Activated B cell treated with CpG ODN at 0.5 μM for 24 hours (primary cell): ENCODE results near the gene FHOD3. TPM values are rescaled to one million over a fixed set of nuclear protein-coding genes. Genes with fewer than 3 reads are reported as not detected.

Experiments
- ATAC-seq: fragments of 200-7000 bp; cut with Tn5 transposase; one replicate; pipeline ENCODE4 v1.10.0; 2021; ENCODE audit warnings: low read depth, mild to moderate bottlenecking, moderate library complexity
- CTCF ChIA-PET: fragments of 350-600 bp; sonication (Branson Sonifier 250); formaldehyde crosslinking; loops from one replicate; lab custom pipeline; 2021; ENCODE audit warnings: antibody characterized with exemption; lab: Charles Lee
- POLR2A ChIA-PET: fragments of 350-600 bp; sonication (Branson Sonifier 250); formaldehyde crosslinking; loops from one replicate; lab custom pipeline; 2021; ENCODE audit warnings: antibody characterized with exemption; lab: Charles Lee
- DNase-seq: peaks from one replicate; pipeline ENCODE4 v3.0.0; 2022
- H3K27ac Mint-ChIP-seq: one replicate; pipeline ENCODE4 v1.8.0; 2020; ENCODE audit warnings: mixed read lengths
- H3K27me3 Mint-ChIP-seq: one replicate; pipeline ENCODE4 v1.8.0; 2021; ENCODE audit warnings: mixed read lengths
- H3K36me3 Mint-ChIP-seq: one replicate; pipeline ENCODE4 v1.8.0; 2021; ENCODE audit warnings: low read depth, mixed read lengths
- H3K4me1 Mint-ChIP-seq: one replicate; pipeline ENCODE4 v1.8.0; 2021; ENCODE audit warnings: mixed read lengths
- H3K4me3 Mint-ChIP-seq: one replicate; pipeline ENCODE4 v1.8.0; 2020; ENCODE audit warnings: mild to moderate bottlenecking, mixed read lengths
- H3K9me3 Mint-ChIP-seq: one replicate; pipeline ENCODE4 v1.8.0; 2020; ENCODE audit warnings: mixed read lengths
- intact Hi-C: fragments of 100-400 bp; cut with micrococcal nuclease; formaldehyde crosslinking; loops from one replicate; pipeline ENCODE4 v1.15.1; 2024
- total RNA-seq: library from RNA; stranded (reverse); gene quantifications from 2 replicates; pipeline ENCODE4 v1.2.3, GENCODE V29; 2022
- TF ChIP-seq, protein P1 (sequence below): fragments of 200-600 bp; IDR thresholded peaks from one replicate; pipeline ENCODE4 v1.8.0; 2022; ENCODE audit warnings: antibody characterized with exemption, mild to moderate bottlenecking

Gene FHOD3
- total RNA-seq, 1 donor from 2014 or later, result not detected

DNA sequence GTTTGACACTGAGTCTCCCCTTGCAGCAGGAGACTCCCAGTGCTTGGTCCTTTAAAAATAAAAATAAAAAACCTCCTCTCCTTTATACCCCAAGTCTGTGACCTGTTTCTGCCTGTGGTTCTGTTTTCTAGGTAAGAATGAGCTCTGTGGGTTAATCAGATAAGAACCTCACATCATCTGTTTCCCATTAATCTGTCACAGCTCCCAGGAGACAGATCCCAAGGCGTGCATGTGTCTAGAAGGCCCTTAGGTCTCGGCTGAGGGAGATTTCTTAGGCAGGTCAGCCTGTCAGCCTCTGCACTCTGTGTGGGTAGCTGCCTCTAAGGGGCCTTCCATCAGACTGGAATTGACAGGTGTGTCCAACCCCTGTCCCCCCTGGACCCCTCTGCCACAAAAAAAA is 80.7 kb downstream of the FHOD3 start:
- intact Hi-C loops, result no loop called here
- DNase-seq (no peak), ATAC-seq (no peak)
- H3K36me3 Mint-ChIP-seq, result no peaks in the 10 kb centered on the region
- ChIA-PET CTCF (no interaction called here), POLR2A (no interaction called here)
- no peaks in the 10 kb centered on the region for H3K9me3 Mint-ChIP-seq
- H3K27me3 Mint-ChIP-seq, result peaks cover 11% of the 10 kb centered on the region
- H3K4me1 Mint-ChIP-seq, result no peaks in the 10 kb centered on the region
- H3K27ac Mint-ChIP-seq, result no peak overlapping the region
- H3K4me3 Mint-ChIP-seq, result no peak overlapping the region
- TF ChIP-seq, protein P1, sequence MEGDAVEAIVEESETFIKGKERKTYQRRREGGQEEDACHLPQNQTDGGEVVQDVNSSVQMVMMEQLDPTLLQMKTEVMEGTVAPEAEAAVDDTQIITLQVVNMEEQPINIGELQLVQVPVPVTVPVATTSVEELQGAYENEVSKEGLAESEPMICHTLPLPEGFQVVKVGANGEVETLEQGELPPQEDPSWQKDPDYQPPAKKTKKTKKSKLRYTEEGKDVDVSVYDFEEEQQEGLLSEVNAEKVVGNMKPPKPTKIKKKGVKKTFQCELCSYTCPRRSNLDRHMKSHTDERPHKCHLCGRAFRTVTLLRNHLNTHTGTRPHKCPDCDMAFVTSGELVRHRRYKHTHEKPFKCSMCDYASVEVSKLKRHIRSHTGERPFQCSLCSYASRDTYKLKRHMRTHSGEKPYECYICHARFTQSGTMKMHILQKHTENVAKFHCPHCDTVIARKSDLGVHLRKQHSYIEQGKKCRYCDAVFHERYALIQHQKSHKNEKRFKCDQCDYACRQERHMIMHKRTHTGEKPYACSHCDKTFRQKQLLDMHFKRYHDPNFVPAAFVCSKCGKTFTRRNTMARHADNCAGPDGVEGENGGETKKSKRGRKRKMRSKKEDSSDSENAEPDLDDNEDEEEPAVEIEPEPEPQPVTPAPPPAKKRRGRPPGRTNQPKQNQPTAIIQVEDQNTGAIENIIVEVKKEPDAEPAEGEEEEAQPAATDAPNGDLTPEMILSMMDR, result no peak

DNA sequence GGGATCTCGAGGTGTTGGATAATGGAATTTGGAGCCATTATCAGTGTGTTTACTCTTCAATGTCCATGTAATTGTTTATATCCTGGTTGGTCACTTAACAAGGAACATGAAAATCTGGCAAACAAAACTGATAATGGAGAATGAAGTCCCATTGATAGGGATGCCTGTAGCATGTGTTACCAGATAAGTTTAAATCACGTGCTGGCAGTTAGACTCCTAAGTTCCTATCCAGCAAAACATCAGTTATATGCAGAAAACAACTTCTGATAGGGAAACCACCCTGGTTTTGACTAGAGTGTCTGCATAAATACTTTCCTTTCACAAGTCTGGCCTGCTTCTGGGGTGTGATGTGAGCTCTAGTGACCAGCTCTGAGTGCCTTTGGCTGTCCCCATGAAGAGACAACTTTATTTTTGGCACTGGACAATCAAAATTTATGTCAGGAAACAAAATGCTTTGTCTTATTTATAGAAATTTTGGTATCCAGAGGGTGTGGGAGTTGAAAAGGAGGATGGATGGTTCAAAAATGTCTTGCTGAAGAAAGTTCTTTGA is 82.0 kb downstream of the FHOD3 start:
- DNase-seq (no peak), ATAC-seq (no peak)
- CTCF ChIA-PET, result no interaction called here
- POLR2A ChIA-PET, result no interaction called here
- Mint-ChIP-seq H3K27me3 (peaks cover 8% of the 10 kb centered on the region), H3K9me3 (no peaks in the 10 kb centered on the region), H3K36me3 (no peaks in the 10 kb centered on the region), H3K4me3 (no peak overlapping the region), H3K27ac (no peak overlapping the region), H3K4me1 (no peaks in the 10 kb centered on the region)
- intact Hi-C loops, result no loop called here
- TF ChIP-seq, protein P1, result no peak

DNA sequence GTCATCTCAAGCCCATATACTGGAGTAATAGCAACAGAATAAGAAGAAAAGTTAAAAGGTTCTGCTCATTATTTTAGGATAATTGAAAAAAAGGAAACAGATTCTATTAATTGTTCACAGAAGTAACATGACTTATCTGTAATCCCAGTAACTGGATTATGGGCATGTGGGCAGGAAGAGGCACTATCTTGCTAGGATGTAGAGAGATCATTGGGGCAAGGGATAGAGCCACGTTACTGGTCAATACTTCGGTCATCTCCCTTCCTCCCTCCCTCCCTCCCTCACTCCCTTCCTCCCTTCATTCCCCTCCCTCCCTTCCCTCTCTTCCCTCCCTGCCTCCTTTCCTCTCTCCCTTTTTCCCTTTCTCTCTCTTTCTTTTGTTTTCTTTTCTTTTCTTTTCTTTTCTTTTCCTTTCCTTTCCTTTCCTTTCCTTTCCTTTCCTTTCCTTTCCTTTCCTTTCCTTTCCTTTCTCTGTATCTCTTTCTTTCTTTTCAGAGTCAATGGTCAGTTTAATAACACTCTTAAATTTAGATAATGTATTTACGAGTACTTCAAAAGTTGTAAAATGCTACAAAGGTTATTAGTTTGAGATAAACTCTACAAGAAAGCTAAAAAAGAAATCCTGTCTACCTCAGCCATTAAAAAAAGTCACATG is 82.8 kb downstream of the FHOD3 start:
- Mint-ChIP-seq H3K4me3 (no peak overlapping the region), H3K4me1 (no peaks in the 10 kb centered on the region), H3K9me3 (no peaks in the 10 kb centered on the region), H3K36me3 (no peaks in the 10 kb centered on the region), H3K27ac (no peak overlapping the region), H3K27me3 (peaks cover 8% of the 10 kb centered on the region)
- CTCF ChIA-PET, result no interaction called here
- no peak for ATAC-seq
- DNase-seq, result no peak
- intact Hi-C loops, result no loop called here
- TF ChIP-seq, protein P1, result no peak
- POLR2A ChIA-PET, result no interaction called here

DNA sequence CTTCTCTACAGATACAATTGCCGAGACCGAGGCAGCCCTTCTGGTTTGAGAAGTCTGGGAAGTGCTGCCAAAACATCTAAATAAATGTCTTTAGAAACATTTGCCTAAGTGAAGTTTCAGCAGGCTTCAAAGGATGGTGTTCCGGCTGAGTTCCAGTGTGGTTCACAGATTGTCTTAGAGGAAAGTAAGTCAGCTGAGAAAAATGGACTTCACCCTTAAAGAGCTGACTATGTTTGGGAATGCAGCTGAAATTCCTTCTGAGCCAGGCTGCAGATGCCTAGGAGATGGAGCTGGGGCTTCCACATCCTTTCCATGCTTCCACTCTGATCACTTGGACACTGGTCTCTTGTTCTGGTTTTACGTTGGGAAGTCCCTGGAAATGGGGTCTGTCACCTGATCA is 83.6 kb downstream of the FHOD3 start:
- ChIA-PET CTCF (no interaction called here), POLR2A (no interaction called here)
- no peak for DNase-seq
- Mint-ChIP-seq H3K9me3 (no peaks in the 10 kb centered on the region), H3K36me3 (no peaks in the 10 kb centered on the region), H3K27me3 (peaks cover 8% of the 10 kb centered on the region), H3K4me3 (no peak overlapping the region), H3K27ac (no peak overlapping the region), H3K4me1 (no peaks in the 10 kb centered on the region)
- TF ChIP-seq, protein P1, result no peak
- intact Hi-C loops, result no loop called here
- ATAC-seq, result no peak

DNA sequence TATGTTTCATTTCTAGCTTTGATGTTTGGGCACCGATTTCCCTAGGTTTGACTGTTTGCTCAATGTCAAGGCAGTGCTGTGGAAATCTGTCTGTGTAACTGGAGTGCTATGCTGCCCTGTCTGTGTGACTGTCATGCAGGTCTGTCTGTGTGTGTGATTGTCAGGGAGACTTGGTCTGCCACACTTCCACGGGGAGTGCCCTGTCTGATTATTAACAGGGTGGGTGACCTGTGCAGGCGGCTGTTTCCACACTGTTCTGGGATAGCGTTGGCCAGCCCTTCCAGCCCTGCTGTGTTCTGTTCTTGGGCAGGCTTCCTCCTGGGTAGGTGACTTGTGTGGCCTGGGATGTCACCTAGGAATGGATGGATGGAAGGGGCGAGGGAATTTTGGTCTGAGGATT is 85.3 kb downstream of the FHOD3 start:
- no peak for ATAC-seq
- no peaks in the 10 kb centered on the region for H3K4me1 Mint-ChIP-seq
- H3K27ac Mint-ChIP-seq, result no peak overlapping the region
- H3K36me3 Mint-ChIP-seq, result no peaks in the 10 kb centered on the region
- no peak for DNase-seq
- no peaks in the 10 kb centered on the region for H3K9me3 Mint-ChIP-seq
- intact Hi-C loops, result no loop called here
- TF ChIP-seq, protein P1, result no peak
- H3K4me3 Mint-ChIP-seq, result no peak overlapping the region
- ChIA-PET POLR2A (no interaction called here), CTCF (no interaction called here)
- H3K27me3 Mint-ChIP-seq, result peaks cover 8% of the 10 kb centered on the region
